Umbilical cord (tissue), 2 donors: ENCODE results near the gene PDYN. TPM values are rescaled to one million over a fixed set of nuclear protein-coding genes. Genes with fewer than 3 reads are reported as not detected.
A peak's percentile ranks its signal among the peaks of the same experiment; 100 is the strongest.

Experiments
- DNase-seq: peaks from one replicate; pipeline ENCODE4 v3.0.0-alpha.2; 2015; ENCODE audit warnings: low spot score
- total RNA-seq: library from RNA; depleted of rRNA; stranded (reverse); fragments of >200 nt; gene quantifications from one replicate; pipeline ENCODE4 v1.2.3, GENCODE V29; 2014; ENCODE audit warnings: low replicate concordance; ENCODE audit not compliant: insufficient read depth

The PDYN gene
- total RNA-seq, 1 donor from 2014 or later: 1.4 TPM

DNA sequence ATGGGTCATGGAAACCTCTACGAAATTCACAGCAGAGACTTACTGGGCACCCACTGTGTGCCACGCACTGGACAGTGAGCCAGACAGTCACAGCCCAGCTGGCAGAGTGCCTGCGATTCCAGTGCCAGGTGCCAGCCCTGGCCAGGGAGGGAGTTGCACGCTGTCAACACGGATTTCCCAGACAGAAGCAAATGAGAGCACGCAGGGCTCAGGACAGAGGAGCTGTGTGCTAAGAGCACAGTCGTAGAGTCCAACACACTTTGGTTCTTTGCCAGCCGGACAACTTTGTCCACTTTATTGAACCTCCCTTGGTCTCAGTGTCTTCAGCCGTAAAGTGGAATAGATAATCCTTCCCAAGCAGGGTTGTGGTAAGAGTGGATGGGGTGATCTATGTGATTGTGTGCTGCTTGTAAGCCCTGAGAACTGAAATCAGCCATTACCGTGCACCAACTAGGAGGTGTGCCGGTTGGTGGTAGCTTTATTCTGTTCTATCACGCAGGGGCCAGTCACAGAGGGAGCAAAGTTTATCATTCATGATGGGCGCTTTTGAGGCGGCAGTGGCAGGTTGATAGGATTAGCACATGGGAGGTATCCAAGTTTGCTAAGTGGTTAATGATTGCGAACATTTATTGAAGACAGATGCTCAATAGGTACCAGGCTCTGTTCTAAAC, 58.0 kb downstream of the PDYN start:
- peak; percentile 32 for DNase-seq

DNA sequence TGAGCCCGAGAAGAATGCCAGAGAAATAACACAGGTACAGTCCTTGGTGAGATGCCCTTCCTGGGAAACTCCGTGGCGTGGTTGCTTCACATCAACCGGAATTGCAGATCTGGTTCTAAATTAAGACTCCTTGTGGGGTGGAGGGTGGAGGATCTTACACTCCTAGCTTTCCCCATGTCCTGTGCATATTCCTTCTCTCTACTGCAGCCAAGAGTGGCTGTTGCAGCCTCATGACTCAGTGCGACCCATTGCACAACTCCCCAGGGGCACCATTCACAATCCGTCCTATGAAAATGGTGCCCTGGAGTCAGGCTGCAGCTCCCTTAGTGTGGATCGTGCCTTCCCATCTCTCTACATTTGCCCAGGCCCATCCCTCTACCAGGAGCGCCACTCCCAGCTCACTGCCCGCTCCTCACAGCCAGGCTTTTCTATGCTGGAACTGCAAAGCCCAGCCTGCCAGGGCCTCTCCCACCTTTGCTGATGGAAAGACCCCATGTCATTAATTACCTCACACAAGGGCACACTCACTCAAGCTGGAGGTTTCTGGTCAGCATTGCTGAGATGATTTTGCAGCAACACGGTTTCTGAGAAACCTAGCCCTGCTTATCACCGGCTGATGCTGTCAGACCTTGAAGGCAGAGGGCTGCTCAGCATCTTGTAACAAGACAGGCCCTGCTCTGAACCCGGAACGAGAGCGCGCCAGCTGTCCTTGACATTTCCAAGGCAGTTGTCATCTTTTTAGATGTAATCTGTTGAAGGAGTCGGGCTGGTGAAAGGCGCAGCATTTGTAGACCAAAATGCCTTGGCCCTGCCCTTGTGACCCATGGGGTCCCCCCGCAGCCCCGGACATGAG, 58.9 kb downstream of the PDYN start:
- DNase-seq: peak; percentile 88

DNA sequence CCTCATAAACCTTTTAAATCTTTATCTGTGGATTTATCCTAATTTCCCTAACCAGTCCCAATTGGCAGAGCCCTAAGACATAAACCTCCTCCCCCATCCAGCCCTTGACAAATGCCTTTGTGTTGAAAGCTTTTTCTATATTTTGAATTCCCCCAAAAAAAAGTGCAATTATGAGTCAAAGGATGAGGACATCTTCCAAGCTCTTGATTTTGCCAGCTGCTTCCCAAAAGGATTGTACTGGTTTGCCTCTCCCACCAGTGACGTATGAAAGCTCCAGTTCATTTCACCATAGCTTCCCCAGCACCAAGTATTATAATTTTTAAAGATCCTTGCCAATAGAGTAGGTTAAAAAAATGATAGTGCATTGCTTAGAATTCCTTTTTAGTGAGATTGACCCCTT, 59.7 kb downstream of the PDYN start:
- peak; percentile 58 for DNase-seq

DNA sequence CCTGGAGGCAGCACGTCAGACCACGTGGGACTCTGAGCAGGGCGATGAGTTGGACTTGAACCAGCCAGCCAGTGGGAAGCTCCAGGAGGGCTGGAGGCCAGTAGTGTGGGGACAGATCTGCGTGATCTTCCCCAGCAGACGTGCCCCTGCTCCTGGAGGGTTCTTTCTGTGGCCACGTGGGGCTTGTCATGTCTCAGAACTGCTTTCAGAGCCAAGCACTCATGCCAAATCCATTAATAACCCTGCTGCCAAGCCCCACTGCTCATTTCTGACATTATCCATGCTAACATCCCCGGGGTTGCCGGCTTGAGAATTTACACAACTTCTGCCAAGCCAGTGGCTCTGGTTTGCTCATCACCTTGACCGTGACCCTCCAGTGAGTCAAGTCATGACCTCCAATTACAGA, 60.4 kb downstream of the PDYN start:
- DNase-seq: peak; percentile 79

DNA sequence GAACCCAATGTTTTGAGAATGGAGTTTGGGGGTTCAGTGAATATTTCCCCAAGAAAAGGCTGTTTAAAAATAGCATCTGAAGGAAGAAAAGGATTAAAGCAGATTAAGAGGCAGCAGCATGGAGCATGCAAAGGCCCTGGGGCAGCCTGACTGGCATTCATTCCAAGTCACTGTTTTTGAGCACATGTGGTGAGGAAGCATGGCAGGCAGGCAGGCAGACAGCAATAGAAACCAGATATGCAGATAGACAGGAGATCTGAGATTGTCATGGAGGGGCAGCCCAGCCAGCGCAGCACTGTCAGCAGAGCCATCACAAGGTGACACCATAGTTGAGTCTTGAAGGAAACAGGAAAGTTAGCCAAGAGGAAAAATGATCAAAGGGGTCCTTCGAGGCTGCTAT, 60.9 kb downstream of the PDYN start:
- peak; percentile 10 for DNase-seq

DNA sequence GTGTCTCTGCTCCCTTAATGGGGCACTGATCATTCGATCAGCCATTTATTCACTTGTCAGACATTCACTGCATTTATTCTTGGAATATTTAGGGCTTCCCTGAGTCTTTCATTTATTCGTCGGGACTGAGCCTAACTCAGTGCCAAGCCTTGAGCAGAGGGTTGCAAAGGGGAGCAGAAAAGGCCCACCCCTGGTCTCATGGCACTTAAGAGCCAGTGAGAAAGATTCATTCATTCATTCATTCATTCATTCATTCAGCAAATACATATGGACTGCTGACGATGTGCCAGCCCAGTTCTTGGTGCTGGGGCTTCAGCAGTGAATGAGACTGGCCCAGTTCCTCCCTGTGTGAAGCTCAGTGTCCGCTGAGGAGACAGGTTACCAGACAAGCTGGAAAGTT, 62.0 kb downstream of the PDYN start:
- no peak for DNase-seq

DNA sequence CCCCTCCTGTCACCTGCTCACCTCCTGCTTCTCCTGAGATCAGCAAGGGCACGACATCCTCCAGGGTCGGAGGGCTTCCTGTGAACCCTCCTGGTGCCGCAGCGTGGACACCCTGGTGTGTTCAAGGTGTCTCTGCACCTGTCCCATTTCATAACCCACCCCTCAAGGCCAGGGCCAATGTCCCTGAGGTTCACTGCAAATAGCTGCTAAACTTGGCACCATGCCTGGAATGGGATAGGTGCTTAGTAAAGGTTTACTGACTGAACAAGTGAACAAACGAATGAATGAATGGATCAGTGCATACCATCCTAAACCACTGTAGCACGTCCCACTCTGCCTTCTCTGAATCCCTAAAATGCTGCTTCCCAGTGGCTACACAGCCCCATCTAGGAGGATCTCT, 63.7 kb downstream of the PDYN start:
- no peak for DNase-seq

DNA sequence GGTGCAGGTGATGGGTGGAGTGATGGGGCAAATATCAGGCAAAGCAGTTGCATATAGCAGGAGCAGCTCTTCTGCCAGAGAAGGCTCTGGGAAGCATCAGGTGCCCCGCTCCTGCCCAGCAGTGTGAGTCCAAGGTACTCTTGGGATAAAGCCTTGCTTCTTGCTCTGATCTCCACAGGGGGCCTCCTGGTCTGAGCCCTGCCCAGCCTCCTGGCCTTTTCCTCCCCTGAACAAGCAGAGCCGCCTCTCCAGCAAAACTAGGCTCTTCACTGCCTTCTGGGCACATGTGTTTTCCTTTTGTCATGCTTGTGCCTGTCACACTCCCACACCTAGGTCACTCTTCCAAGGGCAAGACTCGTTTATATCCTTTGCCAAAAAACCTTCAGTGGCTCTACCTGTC, 64.4 kb downstream of the PDYN start:
- DNase-seq: no peak

DNA sequence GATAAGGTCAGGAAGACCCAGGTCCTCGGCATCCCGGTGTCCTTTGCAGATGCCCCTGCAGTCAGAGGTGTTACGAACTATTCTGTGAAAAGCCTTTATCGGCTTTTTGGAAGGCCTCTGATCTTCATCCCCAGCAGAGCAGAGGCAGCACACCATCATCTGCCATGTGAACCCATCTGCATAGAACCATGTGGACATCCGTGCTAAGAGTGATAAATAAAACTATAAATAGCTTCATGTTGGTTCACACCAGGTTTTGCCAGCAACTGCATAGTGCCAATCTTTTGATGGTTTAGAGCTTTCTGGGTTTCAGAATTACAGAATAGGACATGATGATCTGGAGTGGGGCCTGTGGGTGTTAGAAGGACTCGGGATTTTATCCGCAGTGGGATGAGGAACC, 65.1 kb downstream of the PDYN start:
- DNase-seq: no peak

Other genes with a start within 250 kb of the PDYN start
- gene SIRPA, start 98.7 kb downstream of the PDYN start, total RNA-seq: 7.5 TPM
- 15.9 TPM for gene STK35, start 107.8 kb upstream of the PDYN start, total RNA-seq